HG03064 (cell line): ENCODE data around the gene ABCA7.

ENCODE experiments used
- ATAC-seq: cut with Tn5 transposase; IDR thresholded peaks from one replicate; pipeline ENCODE4 v1.9.1; 2021; ENCODE audit warnings: low read depth; ENCODE audit not compliant: unreplicated experiment

The ABCA7 gene

GRCh38 chr19:1032264-1032867, 7.5 kb upstream of the ABCA7 start:
- no peak for ATAC-seq

DNA sequence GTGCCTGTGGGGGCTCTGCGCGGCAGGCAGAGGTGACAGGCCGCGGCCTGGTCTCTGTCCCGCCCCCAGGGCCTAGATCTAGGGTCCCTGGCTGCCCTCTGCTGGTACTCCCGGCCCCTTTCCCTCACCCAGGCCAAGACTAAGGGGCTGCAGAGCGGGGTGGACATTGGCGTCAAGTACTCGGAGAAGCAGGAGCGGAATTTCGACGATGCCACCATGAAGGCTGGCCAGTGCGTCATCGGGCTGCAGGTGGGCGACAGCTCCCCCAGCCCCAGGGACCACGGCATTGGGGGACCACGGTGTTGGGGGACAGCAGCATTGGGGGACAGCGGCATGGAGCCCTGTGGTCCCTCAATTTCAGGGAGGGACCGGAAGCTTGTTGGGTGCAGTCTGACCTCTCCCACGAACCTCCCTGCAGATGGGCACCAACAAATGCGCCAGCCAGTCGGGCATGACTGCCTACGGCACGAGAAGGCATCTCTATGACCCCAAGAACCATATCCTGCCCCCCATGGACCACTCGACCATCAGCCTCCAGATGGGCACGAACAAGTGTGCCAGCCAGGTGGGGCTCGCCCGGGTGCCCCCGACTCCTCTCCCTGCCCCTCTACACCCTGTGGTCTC, 3.8 kb upstream of the ABCA7 start:
- ATAC-seq = no peak

DNA sequence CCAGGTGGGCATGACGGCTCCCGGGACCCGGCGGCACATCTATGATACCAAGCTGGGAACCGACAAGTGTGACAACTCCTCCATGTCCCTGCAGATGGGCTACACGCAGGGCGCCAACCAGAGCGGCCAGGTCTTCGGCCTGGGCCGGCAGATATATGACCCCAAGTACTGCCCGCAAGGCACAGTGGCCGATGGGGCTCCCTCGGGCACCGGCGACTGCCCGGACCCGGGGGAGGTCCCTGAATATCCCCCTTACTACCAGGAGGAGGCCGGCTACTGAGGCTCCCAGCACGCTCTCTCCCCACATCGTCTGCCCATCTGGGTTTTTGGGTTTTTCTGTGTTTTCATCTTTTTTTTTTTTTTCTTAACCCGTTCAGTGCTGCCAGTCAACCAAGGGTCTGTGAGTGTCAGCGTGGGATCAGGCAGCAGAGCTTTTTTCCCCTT, 2.3 kb upstream of the ABCA7 start:
- no peak for ATAC-seq

- no peak for ATAC-seq
These were observed 795 bp upstream of the ABCA7 start for GRCh38 chr19:1038978-1039645.

DNA sequence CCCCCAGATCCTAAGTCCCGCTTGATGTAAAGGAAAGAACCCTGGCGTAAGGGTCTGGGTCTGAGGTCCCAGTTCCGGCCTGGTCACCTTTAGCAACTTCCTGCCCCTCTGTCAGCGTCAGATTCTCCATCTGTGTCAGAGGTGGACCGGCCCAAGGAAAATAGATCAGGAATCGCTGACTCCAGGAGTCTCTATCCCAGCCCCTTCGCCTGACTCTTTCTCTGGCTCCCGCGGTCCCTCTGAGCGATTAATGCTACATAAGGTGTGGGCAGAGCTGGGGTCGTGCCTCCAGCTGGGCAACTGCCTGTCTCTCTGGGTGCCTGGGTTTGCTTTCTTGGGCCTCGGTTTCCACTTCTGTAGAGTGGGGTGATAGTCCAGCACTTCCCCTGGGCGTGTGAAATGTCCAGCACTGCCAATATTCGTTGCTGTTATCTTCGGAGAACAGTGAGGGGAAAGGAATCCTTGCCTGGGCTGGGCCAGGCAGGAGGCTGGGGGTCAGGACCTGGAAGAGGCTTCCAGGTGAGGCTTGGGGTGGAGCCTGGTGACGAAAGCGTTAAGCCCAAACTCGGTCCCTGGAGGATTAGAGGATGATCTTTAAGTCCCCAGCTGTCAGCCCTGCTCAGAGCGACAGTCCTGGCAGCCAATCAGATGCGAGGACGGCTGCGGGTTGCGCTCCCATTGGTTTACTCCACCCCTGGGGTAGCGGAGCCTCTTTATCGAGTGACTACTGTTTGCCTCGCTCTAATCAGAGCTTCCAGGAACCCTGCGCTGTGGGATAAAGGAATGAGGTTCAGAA, 767 bp downstream of the ABCA7 start:
- ATAC-seq = no peak

DNA sequence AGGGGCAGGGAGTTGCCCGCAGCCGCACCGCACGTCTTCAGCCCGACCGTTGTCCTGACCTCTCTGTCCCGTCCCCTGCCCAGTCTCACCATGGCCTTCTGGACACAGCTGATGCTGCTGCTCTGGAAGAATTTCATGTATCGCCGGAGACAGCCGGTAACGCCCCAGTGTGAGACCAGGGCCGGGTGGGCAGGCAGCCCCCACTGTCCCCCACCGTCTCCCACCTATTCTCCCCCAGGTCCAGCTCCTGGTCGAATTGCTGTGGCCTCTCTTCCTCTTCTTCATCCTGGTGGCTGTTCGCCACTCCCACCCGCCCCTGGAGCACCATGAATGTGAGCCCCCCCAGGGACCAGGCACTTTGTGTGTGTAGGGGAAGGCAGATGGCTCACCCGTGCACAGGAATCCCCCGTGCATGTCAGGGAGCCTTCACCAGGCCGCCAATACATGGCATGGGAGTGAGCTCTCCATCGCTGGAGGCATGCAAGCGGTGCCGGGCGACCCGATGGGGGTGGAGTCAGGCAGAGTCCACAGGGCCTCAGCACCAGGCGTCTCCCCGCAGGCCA, 1.4 kb downstream of the ABCA7 start:
- ATAC-seq = no peak

- no peak for ATAC-seq
These were observed 2.2 kb downstream of the ABCA7 start for GRCh38 chr19:1041835-1042685.

DNA sequence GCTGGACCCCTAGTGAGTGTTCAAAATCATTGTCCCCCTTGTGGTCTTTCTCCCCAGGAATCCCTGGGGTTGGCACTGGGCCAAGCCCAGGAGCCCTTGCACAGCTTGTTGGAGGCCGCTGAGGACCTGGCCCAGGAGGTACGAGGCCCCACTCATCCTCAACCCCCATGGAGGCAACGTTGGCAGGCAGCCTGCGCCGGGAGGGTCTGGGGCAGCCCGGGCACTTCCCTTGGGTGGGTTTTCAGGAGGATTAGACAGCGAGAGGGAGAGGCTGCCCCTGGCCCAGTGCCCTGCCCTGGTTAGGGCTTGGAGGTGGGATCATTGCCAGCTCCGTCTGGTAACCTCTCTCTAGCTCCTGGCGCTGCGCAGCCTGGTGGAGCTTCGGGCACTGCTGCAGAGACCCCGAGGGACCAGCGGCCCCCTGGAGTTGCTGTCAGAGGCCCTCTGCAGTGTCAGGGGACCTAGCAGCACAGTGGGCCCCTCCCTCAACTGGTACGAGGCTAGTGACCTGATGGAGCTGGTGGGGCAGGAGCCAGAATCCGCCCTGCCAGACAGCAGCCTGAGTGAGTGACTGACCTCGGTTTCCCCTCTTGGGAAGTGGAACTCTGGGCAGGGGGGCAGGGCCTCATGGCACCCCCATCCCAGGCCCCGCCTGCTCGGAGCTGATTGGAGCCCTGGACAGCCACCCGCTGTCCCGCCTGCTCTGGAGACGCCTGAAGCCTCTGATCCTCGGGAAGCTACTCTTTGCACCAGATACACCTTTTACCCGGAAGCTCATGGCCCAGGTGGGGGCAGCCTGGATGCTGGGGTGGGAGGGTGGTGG, 3.0 kb downstream of the ABCA7 start:
- ATAC-seq = no peak

DNA sequence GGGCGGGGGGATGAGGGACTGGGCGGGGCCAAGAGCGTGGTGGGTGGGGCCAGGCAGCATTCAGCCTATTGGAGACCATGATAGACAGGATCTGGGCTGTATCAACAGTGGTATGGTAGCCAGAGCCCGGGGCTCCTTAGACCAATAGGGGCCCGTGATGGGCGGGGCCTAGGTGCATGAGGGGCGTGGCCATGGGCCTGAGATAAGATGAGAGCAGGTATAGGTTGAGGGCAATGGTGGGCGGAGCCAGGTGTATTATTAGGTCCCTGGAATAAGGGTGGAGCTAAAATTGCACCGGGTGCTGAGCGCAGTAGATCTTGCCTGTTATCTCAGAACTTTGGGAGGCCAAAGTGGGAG, 5.3 kb downstream of the ABCA7 start:
- no peak for ATAC-seq

DNA sequence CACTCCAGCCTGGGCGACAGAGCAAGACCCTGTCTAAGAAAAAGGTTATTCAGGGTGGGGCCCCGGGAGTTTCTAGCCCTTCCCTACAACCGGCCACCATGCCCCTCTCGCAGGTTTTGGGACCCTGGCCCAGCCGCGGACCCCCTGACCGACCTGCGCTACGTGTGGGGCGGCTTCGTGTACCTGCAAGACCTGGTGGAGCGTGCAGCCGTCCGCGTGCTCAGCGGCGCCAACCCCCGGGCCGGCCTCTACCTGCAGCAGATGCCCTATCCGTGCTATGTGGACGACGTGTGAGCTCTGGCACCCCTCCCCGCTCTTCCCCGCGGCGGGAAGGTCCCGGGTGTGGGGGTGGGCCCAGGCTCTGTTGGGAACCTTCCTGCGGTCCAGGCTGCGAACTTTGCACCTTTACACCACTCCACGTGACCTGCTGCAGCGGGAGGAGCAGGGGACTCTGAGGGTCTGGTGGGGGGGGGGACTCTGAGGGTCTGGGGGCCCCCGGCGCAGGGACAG, 6.3 kb downstream of the ABCA7 start:
- no peak for ATAC-seq

GRCh38 chr19:1046836-1047695, 7.2 kb downstream of the ABCA7 start:
- no peak for ATAC-seq

- ATAC-seq = no peak
These were observed 7.8 kb downstream of the ABCA7 start for GRCh38 chr19:1047696-1048147.

- no peak for ATAC-seq
These were observed 9.2 kb downstream of the ABCA7 start for GRCh38 chr19:1049106-1049505.

GRCh38 chr19:1049800-1050199, 9.9 kb downstream of the ABCA7 start:
- no peak for ATAC-seq

DNA sequence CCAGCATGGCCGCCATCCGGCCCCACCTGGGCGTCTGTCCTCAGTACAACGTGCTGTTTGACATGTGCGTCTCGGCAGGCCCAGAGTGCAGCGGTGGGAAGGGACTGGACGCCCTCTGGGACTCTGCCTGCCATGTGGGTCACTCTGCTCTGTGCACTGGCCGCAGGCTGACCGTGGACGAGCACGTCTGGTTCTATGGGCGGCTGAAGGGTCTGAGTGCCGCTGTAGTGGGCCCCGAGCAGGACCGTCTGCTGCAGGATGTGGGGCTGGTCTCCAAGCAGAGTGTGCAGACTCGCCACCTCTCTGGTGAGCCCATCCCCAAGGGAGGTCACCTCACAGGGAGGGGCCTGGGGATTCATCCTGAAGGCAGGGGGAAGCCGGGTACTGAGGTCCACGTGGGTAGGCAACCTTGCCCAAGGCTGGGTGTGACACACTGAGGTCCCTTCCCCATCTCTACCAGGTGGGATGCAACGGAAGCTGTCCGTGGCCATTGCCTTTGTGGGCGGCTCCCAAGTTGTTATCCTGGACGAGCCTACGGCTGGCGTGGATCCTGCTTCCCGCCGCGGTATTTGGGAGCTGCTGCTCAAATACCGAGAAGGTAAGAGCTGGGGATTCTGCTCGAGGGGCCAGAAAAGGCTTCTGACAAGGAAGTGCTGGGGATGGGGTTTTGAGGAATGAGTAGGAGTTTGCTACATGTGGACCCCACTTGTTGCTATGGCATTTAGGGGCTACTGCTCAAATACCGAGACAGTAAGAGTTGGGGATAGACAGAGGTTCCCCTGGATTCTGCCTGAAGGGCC, 11.3 kb downstream of the ABCA7 start:
- ATAC-seq = no peak

GRCh38 chr19:1051791-1052190, 11.9 kb downstream of the ABCA7 start:
- ATAC-seq = no peak

- ATAC-seq = no peak
These were observed 12.6 kb downstream of the ABCA7 start for GRCh38 chr19:1052349-1052975.
